Endothelial cell of umbilical vein (primary cell): ENCODE measurements around the gene MAGI1. TPM values are rescaled to one million over a fixed set of nuclear protein-coding genes. Genes with fewer than 3 reads are reported as not detected.

Experiments
- BruUV-seq: library from RNA; stranded (reverse); fragments of 400-500 nt; replicated peaks from 2 replicates; lab custom pipeline; 2021; lab: Mats Ljungman, UMichigan
- CTCF ChIA-PET: fragments of 300-600, 350-600 bp; sonication (Branson Sonifier 250); formaldehyde crosslinking; loops from one replicate; lab custom pipeline; 2021; ENCODE audit warnings: antibody characterized with exemption, inconsistent platforms; lab: Charles Lee
- POLR2A ChIA-PET: fragments of 300-600, 350-600 bp; sonication (Branson Sonifier 250); formaldehyde crosslinking; loops from one replicate; lab custom pipeline; 2021; ENCODE audit warnings: antibody characterized with exemption, inconsistent platforms; lab: Charles Lee
- DNase-seq: peaks from one replicate; pipeline ENCODE4 v3.0.0-alpha.2; 2011; ENCODE audit warnings: low read depth, low spot score
- FAIRE-seq: peaks from 2 replicates; lab custom pipeline; 2011; peaks lifted over from hg19 to GRCh38; lab: Jason Lieb, UNC
- H2AFZ ChIP-seq: 2 replicates; pipeline ENCODE4 v1.6.0; 2012; ENCODE audit warnings: low read depth, low read length, control low read depth, inconsistent platforms
- H3K27ac ChIP-seq: 2 replicates; pipeline ENCODE4 v1.5.1; 2011; ENCODE audit warnings: low read depth, mild to moderate bottlenecking, control low read depth, low read length, moderate library complexity; ENCODE audit not compliant: insufficient read depth
- H3K27me3 ChIP-seq, 2 experiments: 2 replicates each; pipeline versions ENCODE4 v1.6.0 to v1.6.1; 2011; ENCODE audit warnings: low read length in 2 of 2, mixed read lengths in 1 of 2; ENCODE audit not compliant: control insufficient read depth in 2 of 2, insufficient read depth in 2 of 2
- H3K36me3 ChIP-seq, 2 experiments: 2 replicates in 1 of 2; 3 replicates in 1 of 2; pipeline ENCODE4 v1.5.1; 2011; ENCODE audit warnings: low read length in 2 of 2, mild to moderate bottlenecking in 1 of 2, moderate library complexity in 1 of 2; ENCODE audit not compliant: control insufficient read depth in 2 of 2, insufficient read depth in 2 of 2; ENCODE audit errors: extremely low read depth in 1 of 2
- H3K4me1 ChIP-seq: 3 replicates; pipeline ENCODE4 v1.5.1; 2011; ENCODE audit warnings: mild to moderate bottlenecking, low read length; ENCODE audit not compliant: control insufficient read depth, insufficient read depth; ENCODE audit errors: extremely low read depth
- H3K4me2 ChIP-seq: 2 replicates; pipeline ENCODE4 v1.6.1; 2011; ENCODE audit warnings: low read length, control low read depth, mixed read lengths; ENCODE audit not compliant: insufficient read depth
- H3K4me3 ChIP-seq, 3 experiments: fragments of 200-600 bp in 1 of 3; sonication (generic), shearing (Covaris generic) in 1 of 3; replicated peaks in 1 of 3; 2 replicates each; pipeline ENCODE4 v1.5.1; 2011 to 2016; ENCODE audit warnings: control low read depth in 3 of 3, low read length in 3 of 3, mild to moderate bottlenecking in 2 of 3, inconsistent platforms in 1 of 3, low read depth in 1 of 3, moderate library complexity in 1 of 3; ENCODE audit not compliant: insufficient read depth in 1 of 3
- H3K79me2 ChIP-seq: 2 replicates; pipeline ENCODE4 v1.6.0; 2012; ENCODE audit warnings: low read length, inconsistent platforms; ENCODE audit not compliant: control insufficient read depth, insufficient read depth
- H3K9ac ChIP-seq: replicated peaks from 2 replicates; pipeline ENCODE3; 2011; ENCODE audit warnings: low read length, control low read depth; ENCODE audit not compliant: insufficient read depth; ENCODE audit errors: extremely low read depth
- H3K9me1 ChIP-seq: replicated peaks from 3 replicates; pipeline ENCODE4 v1.6.0; 2011; ENCODE audit warnings: mild to moderate bottlenecking, low read length; ENCODE audit not compliant: control insufficient read depth, insufficient read depth; ENCODE audit errors: extremely low read depth
- H3K9me3 ChIP-seq: replicated peaks from 2 replicates; pipeline ENCODE4 v1.5.1; 2012; ENCODE audit warnings: low read length, inconsistent platforms; ENCODE audit not compliant: control insufficient read depth, insufficient read depth
- H4K20me1 ChIP-seq: replicated peaks from 2 replicates; pipeline ENCODE3; 2011; ENCODE audit warnings: mild to moderate bottlenecking, low read length; ENCODE audit not compliant: control insufficient read depth, insufficient read depth; ENCODE audit errors: extremely low read depth
- CTCF ChIP-seq, 2 donors: IDR thresholded peaks; 1 replicate in 1 of 2; 2 replicates in 1 of 2; pipeline ENCODE4 v1.5.1; 2011; ENCODE audit warnings: low read length in 2 of 2, mild to moderate bottlenecking in 2 of 2, moderate library complexity in 2 of 2, control low read depth in 1 of 2, inconsistent platforms in 1 of 2, low read depth in 1 of 2; ENCODE audit not compliant: insufficient read depth in 1 of 2; ENCODE audit errors: extremely low read depth in 1 of 2
- EZH2 ChIP-seq: IDR thresholded peaks from 2 replicates; pipeline ENCODE4 v1.6.1; 2012; ENCODE audit warnings: borderline replicate concordance, low read depth, mild to moderate bottlenecking, moderate library complexity, low read length, inconsistent platforms; ENCODE audit not compliant: severe bottlenecking
- FOS ChIP-seq: IDR thresholded peaks from 2 replicates; pipeline ENCODE4 v1.6.1; 2011; ENCODE audit warnings: mild to moderate bottlenecking, low read length, moderate library complexity, borderline replicate concordance; ENCODE audit not compliant: insufficient read depth
- GATA2 ChIP-seq: IDR thresholded peaks from 2 replicates; pipeline ENCODE4 v1.7.0; 2011; ENCODE audit warnings: low read depth, mild to moderate bottlenecking, moderate library complexity, mixed read lengths, low read length; ENCODE audit not compliant: insufficient read length, insufficient read depth
- JUN ChIP-seq: IDR thresholded peaks from 2 replicates; pipeline ENCODE4 v1.6.1; 2011; ENCODE audit warnings: borderline replicate concordance, low read depth; ENCODE audit not compliant: insufficient read length, insufficient read depth
- MYC ChIP-seq: IDR thresholded peaks from one replicate; pipeline ENCODE4 v1.6.1; 2011; ENCODE audit warnings: mild to moderate bottlenecking, low read depth, low read length
- POLR2A ChIP-seq: IDR thresholded peaks from 2 replicates; pipeline ENCODE4 v1.6.1; 2012; ENCODE audit warnings: low read depth, mild to moderate bottlenecking, control low read depth, low read length
- POLR2AphosphoS5 ChIP-seq: IDR thresholded peaks from 2 replicates; pipeline ENCODE4 v1.6.1; 2012; ENCODE audit warnings: low read depth, mild to moderate bottlenecking, control low read depth, low read length, moderate library complexity; ENCODE audit not compliant: insufficient read depth
- dilution Hi-C: fragments of 300-500 bp; cut with MboI; formaldehyde crosslinking; loops from one replicate; pipeline ENCODE4 v1.15.0; 2019; ENCODE audit warnings: low sequenced_read_pairs; ENCODE audit not compliant: extremely low pct_ligation_motif_present
- intact Hi-C: fragments of 100-400 bp; cut with micrococcal nuclease; formaldehyde crosslinking; loops from one replicate; pipeline ENCODE4 v1.10.0; 2022
- polyA plus RNA-seq, 4 experiments: library from polyadenylated mRNA; depleted of rRNA in 3 of 4; stranded (reverse) in 3 of 4; unstranded in 1 of 4; fragments of >200 nt; gene quantifications; 2 replicates each; pipeline versions ENCODE4 v1.2.1 to v1.2.3, GENCODE V29; 2011 to 2012; ENCODE audit warnings: missing spikeins in 1 of 4
- total RNA-seq: library from RNA; stranded (reverse); gene quantifications from 2 replicates; pipeline ENCODE4 v1.2.3, GENCODE V29; 2021
- TF ChIP-seq, protein P1 (sequence below): IDR thresholded peaks from 2 replicates; pipeline ENCODE4 v1.6.1; 2011; ENCODE audit not compliant: insufficient read depth, insufficient read length

MAGI1 gene
- total and polyA plus RNA-seq, 2 donors (not counting 3 experiments of a cell fraction or from before 2014, with no cell fraction given) = 10.1 to 47.9 TPM

DNA sequence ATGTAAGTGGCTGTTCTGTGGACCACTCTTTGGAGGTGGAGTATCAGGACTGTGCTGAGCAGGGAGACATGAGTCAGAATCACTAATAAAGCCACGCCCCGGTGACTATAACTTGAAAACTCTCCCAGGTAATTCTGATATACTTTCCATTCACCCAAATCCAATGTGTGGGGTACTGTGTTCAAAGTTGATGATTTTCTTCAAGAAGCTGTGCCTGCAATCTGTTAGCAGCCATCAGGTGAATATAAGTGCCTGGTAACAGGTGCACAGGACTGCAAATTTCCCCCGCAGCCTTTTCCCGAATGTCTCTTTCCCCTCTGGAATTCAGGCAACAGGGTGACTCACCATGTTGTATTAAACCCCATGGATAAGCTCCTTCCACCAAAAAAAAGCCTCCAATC lies 17.0 kb downstream of the MAGI1 start:
- dilution Hi-C loops (no loop called here), intact Hi-C loops (no loop called here)
- no peaks in the 10 kb centered on the region for H3K9me1 ChIP-seq
- H2AFZ ChIP-seq = no peak overlapping the region
- TF ChIP-seq JUN (no peak), GATA2 (no peak), EZH2 (no peak), CTCF (IDR thresholded peaks at IDR 0.05; ENCODE audit: extremely low read depth in 1 of 2, insufficient read depth in 1 of 2, low read depth in 1 of 2, low read length in 2 of 2) (no peak), POLR2AphosphoS5 (no peak), MYC (no peak), POLR2A (no peak), FOS (no peak)
- TF ChIP-seq, protein P1, sequence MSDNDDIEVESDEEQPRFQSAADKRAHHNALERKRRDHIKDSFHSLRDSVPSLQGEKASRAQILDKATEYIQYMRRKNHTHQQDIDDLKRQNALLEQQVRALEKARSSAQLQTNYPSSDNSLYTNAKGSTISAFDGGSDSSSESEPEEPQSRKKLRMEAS = no peak
- H3K36me3 ChIP-seq = no peaks in the 10 kb centered on the region
- peaks cover 10% of the 10 kb centered on the region for H4K20me1 ChIP-seq
- no peaks in the 10 kb centered on the region for H3K4me1 ChIP-seq
- no peak overlapping the region for H3K9ac ChIP-seq
- no peak overlapping the region for H3K4me2 ChIP-seq
- FAIRE-seq (no peak), DNase-seq (no peak)
- CTCF ChIA-PET = no interaction called here
- H3K79me2 ChIP-seq = peaks cover 2% of the 10 kb centered on the region
- no peaks in the 10 kb centered on the region for H3K9me3 ChIP-seq
- no peak overlapping the region for H3K27ac ChIP-seq
- H3K27me3 ChIP-seq = no peaks in the 10 kb centered on the region
- no peak overlapping the region for H3K4me3 ChIP-seq
- no TSS peak for BruUV-seq
- POLR2A ChIA-PET = no interaction called here
